IMR-90 (cell line): ENCODE data around the gene MYO1D. TPM values are rescaled to one million over a fixed set of nuclear protein-coding genes. Genes with fewer than 3 reads are reported as not detected.

ENCODE experiments used
- ATAC-seq: fragments of 200-7000 bp; cut with Tn5 transposase; 2 replicates; pipeline ENCODE4 v1.9.1; 2020; ENCODE audit warnings: low read depth, mild to moderate bottlenecking, moderate library complexity
- BruUV-seq: library from RNA; stranded (reverse); fragments of 400-500 nt; replicated peaks from 2 replicates; lab custom pipeline; 2021; lab: Mats Ljungman, UMichigan
- CTCF ChIA-PET: fragments of 300-600 bp; formaldehyde crosslinking; extraction: SDS; loops from one replicate; lab custom pipeline; 2021; ENCODE audit warnings: antibody characterized with exemption; lab: Yijun Ruan, JAX
- POLR2A ChIA-PET: fragments of 300-600 bp; sonication (Branson Sonifier 250); formaldehyde crosslinking; loops from one replicate; lab custom pipeline; 2022; ENCODE audit warnings: antibody characterized with exemption; ENCODE audit not compliant: unreplicated experiment; lab: Charles Lee
- DNase-seq: peaks from one replicate; pipeline ENCODE4 v3.0.0; 2013
- H2AFZ ChIP-seq: replicated peaks from 2 replicates; pipeline ENCODE3; 2013; ENCODE audit warnings: low read length, mild to moderate bottlenecking; ENCODE audit not compliant: poor library complexity
- H2AK5ac ChIP-seq: 2 replicates; pipeline ENCODE4 v1.6.1; 2013; ENCODE audit warnings: low read depth, low read length, inconsistent platforms
- H2AK9ac ChIP-seq: replicated peaks from 2 replicates; pipeline ENCODE3; 2013; ENCODE audit warnings: mild to moderate bottlenecking, low read depth, low read length, moderate library complexity; ENCODE audit not compliant: poor library complexity
- H2BK120ac ChIP-seq: 2 replicates; pipeline ENCODE4 v1.6.1; 2013; ENCODE audit warnings: low read depth, low read length, inconsistent platforms
- H2BK15ac ChIP-seq: 3 replicates; pipeline ENCODE4 v1.6.1; 2013; ENCODE audit warnings: low read depth, low read length, inconsistent platforms
- H2BK20ac ChIP-seq: 2 replicates; pipeline ENCODE4 v1.6.1; 2013; ENCODE audit warnings: low read depth, mild to moderate bottlenecking, inconsistent platforms, low read length, moderate library complexity
- H2BK5ac ChIP-seq: 2 replicates; pipeline ENCODE4 v1.6.1; 2013; ENCODE audit warnings: mild to moderate bottlenecking, low read depth, low read length, inconsistent platforms; ENCODE audit not compliant: poor library complexity, severe bottlenecking
- H3K14ac ChIP-seq: replicated peaks from 2 replicates; pipeline ENCODE4 v1.6.1; 2013; ENCODE audit warnings: low read depth, low read length, inconsistent platforms
- H3K18ac ChIP-seq: 2 replicates; pipeline ENCODE4 v1.6.1; 2013; ENCODE audit warnings: low read depth, low read length, control low read depth
- H3K23ac ChIP-seq: 2 replicates; pipeline ENCODE4 v1.6.1; 2013; ENCODE audit warnings: low read depth, low read length, inconsistent platforms
- H3K27ac ChIP-seq: 2 replicates; pipeline ENCODE4 v1.5.1; 2013; ENCODE audit warnings: mild to moderate bottlenecking, control low read depth, low read length; ENCODE audit not compliant: insufficient read depth
- H3K27me3 ChIP-seq: 2 replicates; pipeline ENCODE4 v1.6.1; 2013; ENCODE audit warnings: low read length; ENCODE audit not compliant: control insufficient read depth, insufficient read depth
- H3K36me3 ChIP-seq: 2 replicates; pipeline ENCODE4 v1.6.1; 2013; ENCODE audit warnings: low read length, mixed read lengths; ENCODE audit not compliant: control insufficient read depth, insufficient read depth
- H3K4ac ChIP-seq: 2 replicates; pipeline ENCODE4 v1.6.1; 2013; ENCODE audit warnings: low read depth, low read length, inconsistent platforms
- H3K4me1 ChIP-seq: 2 replicates; pipeline ENCODE4 v1.6.1; 2013; ENCODE audit warnings: low read length, mixed read lengths; ENCODE audit not compliant: control insufficient read depth, insufficient read depth
- H3K4me2 ChIP-seq: 2 replicates; pipeline ENCODE4 v1.6.1; 2013; ENCODE audit warnings: low read depth, mild to moderate bottlenecking, control low read depth, low read length, moderate library complexity
- H3K4me3 ChIP-seq: 2 replicates; pipeline ENCODE4 v1.5.1; 2013; ENCODE audit warnings: low read depth, mild to moderate bottlenecking, control low read depth, low read length, moderate library complexity; ENCODE audit not compliant: insufficient read depth
- H3K56ac ChIP-seq: 2 replicates; pipeline ENCODE4 v1.6.1; 2013; ENCODE audit warnings: low read length, inconsistent platforms; ENCODE audit not compliant: insufficient read depth; ENCODE audit errors: extremely low read depth
- H3K79me1 ChIP-seq, 2 experiments: 2 replicates each; pipeline ENCODE4 v1.6.1; 2013; ENCODE audit warnings: low read length in 2 of 2, inconsistent platforms in 1 of 2, low read depth in 1 of 2
- H3K9ac ChIP-seq: 2 replicates; pipeline ENCODE4 v1.6.1; 2013; ENCODE audit warnings: low read depth, low read length, control low read depth
- H3K9me1 ChIP-seq: 2 replicates; pipeline ENCODE4 v1.6.1; 2013; ENCODE audit warnings: low read length, inconsistent platforms; ENCODE audit not compliant: insufficient read depth
- H3K9me3 ChIP-seq: 2 replicates; pipeline ENCODE4 v1.6.1; 2013; ENCODE audit warnings: low read length; ENCODE audit not compliant: control insufficient read depth, insufficient read depth
- H4K20me1 ChIP-seq: 2 replicates; pipeline ENCODE4 v1.6.1; 2013; ENCODE audit warnings: low read length, inconsistent platforms; ENCODE audit not compliant: insufficient read depth
- H4K5ac ChIP-seq: 2 replicates; pipeline ENCODE4 v1.6.1; 2013; ENCODE audit warnings: mild to moderate bottlenecking, low read depth, low read length, control low read depth
- H4K8ac ChIP-seq, 2 experiments: 2 replicates each; pipeline ENCODE4 v1.6.1; 2013; ENCODE audit warnings: low read depth in 2 of 2, low read length in 2 of 2, control low read depth in 1 of 2, inconsistent platforms in 1 of 2
- H4K91ac ChIP-seq: 2 replicates; pipeline ENCODE4 v1.6.1; 2013; ENCODE audit warnings: low read depth, low read length, inconsistent platforms; ENCODE audit not compliant: insufficient read depth
- BHLHE40 ChIP-seq: fragments of 150-350 bp; IDR thresholded peaks from 2 replicates; pipeline ENCODE4 v1.6.1; 2016; ENCODE audit warnings: mild to moderate bottlenecking, low read depth, low read length
- CHD1 ChIP-seq: IDR thresholded peaks from 2 replicates; pipeline ENCODE4 v1.6.1; 2012; ENCODE audit warnings: low read depth, low read length, improper control_type of control experiment
- FOS ChIP-seq: fragments of 150-350 bp; IDR thresholded peaks from 2 replicates; pipeline ENCODE4 v1.6.1; 2016; ENCODE audit warnings: low read depth, low read length
- MAZ ChIP-seq: IDR thresholded peaks from 2 replicates; pipeline ENCODE4 v1.6.1; 2012; ENCODE audit warnings: low read depth, mild to moderate bottlenecking, low read length, improper control_type of control experiment, moderate library complexity, borderline replicate concordance
- MXI1 ChIP-seq: IDR thresholded peaks from 2 replicates; pipeline ENCODE4 v1.6.1; 2012; ENCODE audit warnings: low read depth, mild to moderate bottlenecking, low read length, moderate library complexity, borderline replicate concordance
- NFE2L2 ChIP-seq: fragments of 150-350 bp; IDR thresholded peaks from 2 replicates; pipeline ENCODE4 v1.6.1; 2016; ENCODE audit warnings: low read depth, mild to moderate bottlenecking, low read length
- POLR2A ChIP-seq: IDR thresholded peaks from 2 replicates; pipeline ENCODE4 v1.6.1; 2012; ENCODE audit warnings: mild to moderate bottlenecking, low read depth, low read length
- RAD21 ChIP-seq: IDR thresholded peaks from 2 replicates; pipeline ENCODE4 v1.6.1; 2012; ENCODE audit warnings: low read length, improper control_type of control experiment
- RFX5 ChIP-seq: IDR thresholded peaks from 2 replicates; pipeline ENCODE4 v1.8.0; 2012; ENCODE audit warnings: low read depth, mild to moderate bottlenecking, low read length, moderate library complexity
- SMC3 ChIP-seq: fragments of 150-350 bp; IDR thresholded peaks from 2 replicates; pipeline ENCODE4 v1.6.1; 2016; ENCODE audit warnings: low read depth, mild to moderate bottlenecking, antibody characterized with exemption, low read length, moderate library complexity
- WGBS, 2 experiments: methylation state at CpG; one replicate each; pipeline versions ENCODE4 v1.1.5 to v1.1.7; 2013; ENCODE audit warnings: missing lambda C conversion rate in 2 of 2; ENCODE audit not compliant: insufficient read length in 1 of 2; ENCODE audit errors: extremely low coverage in 2 of 2; 5-methylcytosine and 5-hydroxymethylcytosine counted together
- dilution Hi-C: fragments of 300-500 bp; cut with HindIII; formaldehyde crosslinking; loops from one replicate; pipeline ENCODE4 v1.14.3; 2018; ENCODE audit warnings: low sequenced_read_pairs; ENCODE audit not compliant: unreplicated experiment
- in situ Hi-C: fragments of 300-500 bp; cut with MboI; formaldehyde crosslinking; loops from 3 replicates; pipeline ENCODE4 v1.14.3; 2019; ENCODE audit warnings: low sequenced_read_pairs, inconsistent platforms, mixed read lengths
- intact Hi-C: fragments of 100-400 bp; cut with micrococcal nuclease; formaldehyde crosslinking; loops from 2 replicates; pipeline ENCODE4 v1.10.0; 2022
- polyA plus RNA-seq, 3 experiments: library from polyadenylated mRNA; depleted of rRNA; stranded (reverse); fragments of >200 nt; gene quantifications; 2 replicates each; pipeline ENCODE4 v1.2.3, GENCODE V29; 2012; ENCODE audit warnings: low replicate concordance in 1 of 3
- total RNA-seq: library from RNA; depleted of rRNA; stranded (reverse); fragments of >200 nt; gene quantifications from 2 replicates; pipeline ENCODE4 v1.2.3, GENCODE V29; 2012
- TF ChIP-seq, protein P1 (sequence below): conservative IDR thresholded peaks from 2 replicates; pipeline ENCODE4 v1.5.1; 2012; ENCODE audit warnings: mild to moderate bottlenecking, low read depth, low read length, improper control_type of control experiment
- TF ChIP-seq, protein P2 (sequence below): fragments of 150-350 bp; IDR thresholded peaks from 2 replicates; pipeline ENCODE4 v1.6.1; 2016; ENCODE audit warnings: low read depth, mild to moderate bottlenecking, low read length, moderate library complexity, borderline replicate concordance

Gene MYO1D
- total and polyA plus RNA-seq, 2 of the 4 experiments (the other 2 are of a cell fraction), result 0.63 to 0.90 TPM

DNA sequence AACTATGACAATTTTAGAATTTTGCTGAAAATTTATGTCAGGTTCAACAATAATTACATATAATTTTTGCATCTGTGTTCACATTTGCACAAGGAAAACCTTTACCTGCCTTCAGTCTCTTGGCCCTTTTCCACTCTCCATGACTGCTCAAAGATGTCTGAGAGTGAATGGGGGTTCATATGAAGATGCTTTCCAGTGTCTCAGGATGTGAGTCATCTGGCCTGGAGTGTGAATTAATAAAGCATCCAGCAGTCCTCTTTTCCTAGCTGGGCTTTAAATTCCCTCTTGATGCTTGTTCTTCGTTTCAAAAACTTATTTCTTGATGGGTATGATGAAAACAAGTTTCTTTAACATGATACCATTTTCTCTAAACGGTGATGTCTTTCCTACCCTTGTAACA, 290.3 kb downstream of the MYO1D start:
- Histone ChIP-seq H3K18ac (no peak overlapping the region), H2BK5ac (no peak overlapping the region), H3K9me3 (no peaks in the 10 kb centered on the region), H2BK15ac (no peak overlapping the region), H2BK120ac (no peak overlapping the region), H3K27me3 (peaks cover 2% of the 10 kb centered on the region; the same call in 1 of the 2 replicates), H3K4ac (no peak overlapping the region), H3K56ac (no peak overlapping the region), H2AFZ (no peak overlapping the region), H3K23ac (no peak overlapping the region), H3K4me1 (no peaks in the 10 kb centered on the region), H3K36me3 (no peaks in the 10 kb centered on the region), H3K4me2 (no peak overlapping the region), H3K79me1 (no peaks in the 10 kb centered on the region), H2BK20ac (no peak overlapping the region), H3K4me3 (no peak overlapping the region), H3K27ac (no peak overlapping the region), H2AK9ac (no peak overlapping the region), H3K9ac (no peak overlapping the region), H4K20me1 (no peaks in the 10 kb centered on the region), H2AK5ac (no peak overlapping the region), H4K8ac (no peak overlapping the region), H4K91ac (no peak overlapping the region), H4K5ac (no peak overlapping the region), H3K9me1 (no peaks in the 10 kb centered on the region), H3K14ac (no peak overlapping the region)
- no TSS peak for BruUV-seq
- intact Hi-C loops (no loop called here), dilution Hi-C loops (no loop called here), in situ Hi-C loops (no loop called here)
- POLR2A ChIA-PET, result no interaction called here
- CTCF ChIA-PET, result no interaction called here
- WGBS, 2 experiments, result no CpG with 5 or more reads among the region's 2 CpGs
- ATAC-seq (no peak), DNase-seq (no peak)
- TF ChIP-seq NFE2L2 (no peak), MXI1 (no peak), CHD1 (no peak), RFX5 (no peak), POLR2A (no peak), MAZ (no peak), RAD21 (no peak), FOS (no peak), SMC3 (no peak), BHLHE40 (no peak)
- TF ChIP-seq, protein P1, sequence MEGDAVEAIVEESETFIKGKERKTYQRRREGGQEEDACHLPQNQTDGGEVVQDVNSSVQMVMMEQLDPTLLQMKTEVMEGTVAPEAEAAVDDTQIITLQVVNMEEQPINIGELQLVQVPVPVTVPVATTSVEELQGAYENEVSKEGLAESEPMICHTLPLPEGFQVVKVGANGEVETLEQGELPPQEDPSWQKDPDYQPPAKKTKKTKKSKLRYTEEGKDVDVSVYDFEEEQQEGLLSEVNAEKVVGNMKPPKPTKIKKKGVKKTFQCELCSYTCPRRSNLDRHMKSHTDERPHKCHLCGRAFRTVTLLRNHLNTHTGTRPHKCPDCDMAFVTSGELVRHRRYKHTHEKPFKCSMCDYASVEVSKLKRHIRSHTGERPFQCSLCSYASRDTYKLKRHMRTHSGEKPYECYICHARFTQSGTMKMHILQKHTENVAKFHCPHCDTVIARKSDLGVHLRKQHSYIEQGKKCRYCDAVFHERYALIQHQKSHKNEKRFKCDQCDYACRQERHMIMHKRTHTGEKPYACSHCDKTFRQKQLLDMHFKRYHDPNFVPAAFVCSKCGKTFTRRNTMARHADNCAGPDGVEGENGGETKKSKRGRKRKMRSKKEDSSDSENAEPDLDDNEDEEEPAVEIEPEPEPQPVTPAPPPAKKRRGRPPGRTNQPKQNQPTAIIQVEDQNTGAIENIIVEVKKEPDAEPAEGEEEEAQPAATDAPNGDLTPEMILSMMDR, result no peak
- TF ChIP-seq, protein P2, sequence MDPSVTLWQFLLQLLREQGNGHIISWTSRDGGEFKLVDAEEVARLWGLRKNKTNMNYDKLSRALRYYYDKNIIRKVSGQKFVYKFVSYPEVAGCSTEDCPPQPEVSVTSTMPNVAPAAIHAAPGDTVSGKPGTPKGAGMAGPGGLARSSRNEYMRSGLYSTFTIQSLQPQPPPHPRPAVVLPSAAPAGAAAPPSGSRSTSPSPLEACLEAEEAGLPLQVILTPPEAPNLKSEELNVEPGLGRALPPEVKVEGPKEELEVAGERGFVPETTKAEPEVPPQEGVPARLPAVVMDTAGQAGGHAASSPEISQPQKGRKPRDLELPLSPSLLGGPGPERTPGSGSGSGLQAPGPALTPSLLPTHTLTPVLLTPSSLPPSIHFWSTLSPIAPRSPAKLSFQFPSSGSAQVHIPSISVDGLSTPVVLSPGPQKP, result no peak
